GM12878 (cell line): ENCODE results near the gene CSTB. TPM values are rescaled to one million over a fixed set of nuclear protein-coding genes. Genes with fewer than 3 reads are reported as not detected.

Source experiments
- ATAC-seq: fragments of 200-7000 bp; cut with Tn5 transposase; 3 replicates; pipeline ENCODE4 v1.9.1; 2020; ENCODE audit warnings: mild to moderate bottlenecking, moderate library complexity
- BruUV-seq: library from RNA; stranded (reverse); fragments of 400-500 nt; replicated peaks from 2 replicates; lab custom pipeline; 2021; lab: Mats Ljungman, UMichigan
- CTCF ChIA-PET: fragments of 300-600 bp; sonication (Branson Sonifier 250); formaldehyde crosslinking; extraction: SDS; loops from one replicate; lab custom pipeline; 2021; ENCODE audit warnings: inconsistent platforms; lab: Yijun Ruan, JAX
- POLR2A ChIA-PET: fragments of 350-600 bp; formaldehyde crosslinking; extraction: SDS; loops from one replicate; lab custom pipeline; 2021; ENCODE audit warnings: inconsistent platforms; lab: Charles Lee
- RAD21 ChIA-PET: fragments of 300-600 bp; sonication (Branson Sonifier 250); formaldehyde crosslinking; loops from one replicate; lab custom pipeline; 2023; ENCODE audit warnings: antibody characterized with exemption; ENCODE audit not compliant: unreplicated experiment; lab: Charles Lee
- SMC1A ChIA-PET: fragments of 300-600 bp; sonication (Branson Sonifier 250); formaldehyde crosslinking; loops from one replicate; lab custom pipeline; 2023; ENCODE audit not compliant: unreplicated experiment, uncharacterized antibody; lab: Charles Lee
- DNase-seq: peaks from one replicate; pipeline ENCODE4 v3.0.0-alpha.2; 2011; ENCODE audit warnings: low read depth, low spot score
- FAIRE-seq: peaks from 3 replicates; lab custom pipeline; 2011; peaks lifted over from hg19 to GRCh38; lab: Jason Lieb, UNC
- H2AFZ ChIP-seq: 2 replicates; pipeline ENCODE4 v1.6.0; 2011; ENCODE audit warnings: low read depth, low read length, control low read depth; ENCODE audit not compliant: control insufficient read depth
- H3K27ac ChIP-seq: 2 replicates; pipeline ENCODE4 v1.5.1; 2011; ENCODE audit warnings: control low read depth; ENCODE audit not compliant: control insufficient read depth, insufficient read depth
- H3K27me3 ChIP-seq, 2 experiments: replicated peaks in 1 of 2; 2 replicates each; pipeline versions ENCODE4 v1.6.0 to v1.6.1; 2011; ENCODE audit warnings: low read length in 1 of 2; ENCODE audit not compliant: control insufficient read depth in 2 of 2, insufficient read depth in 2 of 2
- H3K36me3 ChIP-seq, 2 experiments: 2 replicates each; pipeline ENCODE4 v1.5.1; 2011; ENCODE audit warnings: low read length in 1 of 2; ENCODE audit not compliant: control insufficient read depth in 2 of 2, insufficient read depth in 2 of 2
- H3K4me1 ChIP-seq: 2 replicates; pipeline ENCODE4 v1.6.1; 2011; ENCODE audit warnings: mild to moderate bottlenecking, low read length, moderate library complexity, mixed read lengths; ENCODE audit not compliant: control insufficient read depth, insufficient read depth
- H3K4me2 ChIP-seq: 2 replicates; pipeline ENCODE4 v1.6.0; 2011; ENCODE audit warnings: control low read depth; ENCODE audit not compliant: control insufficient read depth, insufficient read depth
- H3K4me3 ChIP-seq: fragments of 200-600 bp; sonication (generic); 2 replicates; pipeline ENCODE4 v1.5.1; 2016
- H3K79me2 ChIP-seq: 2 replicates; pipeline ENCODE4 v1.6.0; 2011; ENCODE audit warnings: low read length; ENCODE audit not compliant: control insufficient read depth, insufficient read depth
- H3K9ac ChIP-seq: 2 replicates; pipeline ENCODE4 v1.8.0; 2011; ENCODE audit warnings: low read length, control low read depth, mixed read lengths; ENCODE audit not compliant: control insufficient read depth, insufficient read depth
- H3K9me3 ChIP-seq: replicated peaks from 3 replicates; pipeline ENCODE4 v1.5.1; 2011; ENCODE audit warnings: mild to moderate bottlenecking, low read length; ENCODE audit not compliant: control insufficient read depth, insufficient read depth
- H4K20me1 ChIP-seq: 2 replicates; pipeline ENCODE4 v1.6.0; 2011; ENCODE audit not compliant: control insufficient read depth, insufficient read depth
- GATAD2B ChIP-seq: fragments of 450-650 bp; conservative IDR thresholded peaks from 2 replicates; pipeline ENCODE4 v1.6.1; 2017; ENCODE audit warnings: low read depth, mild to moderate bottlenecking, moderate library complexity
- HDAC6 ChIP-seq: fragments of 200-600 bp; sonication (generic); IDR thresholded peaks from one replicate; pipeline ENCODE4 v1.8.0; 2017; ENCODE audit warnings: antibody characterized with exemption; ENCODE audit not compliant: unreplicated experiment
- PML ChIP-seq: IDR thresholded peaks from 2 replicates; pipeline ENCODE4 v1.6.1; 2012; ENCODE audit warnings: low read length, inconsistent platforms
- SIN3A ChIP-seq: IDR thresholded peaks from 2 replicates; pipeline ENCODE4 v1.6.1; 2012; ENCODE audit warnings: low read depth, low read length, improper control_type of control experiment
- SIX5 ChIP-seq: IDR thresholded peaks from 2 replicates; pipeline ENCODE4 v1.6.1; 2011; ENCODE audit warnings: mild to moderate bottlenecking, low read depth, low read length, moderate library complexity; ENCODE audit not compliant: severe bottlenecking
- STAT1 ChIP-seq: fragments of 450-650 bp; conservative IDR thresholded peaks from 2 replicates; pipeline ENCODE4 v1.6.1; 2014; ENCODE audit warnings: antibody characterized with exemption, mild to moderate bottlenecking
- ZNF384 ChIP-seq: IDR thresholded peaks from 2 replicates; pipeline ENCODE4 v1.6.1; 2012; ENCODE audit warnings: low read depth, mild to moderate bottlenecking, low read length, improper control_type of control experiment, borderline replicate concordance
- WGBS: methylation state at CpG from one replicate; pipeline ENCODE4 v1.1.6; 2016; ENCODE audit warnings: low lambda C conversion rate; ENCODE audit not compliant: insufficient replicate concordance, insufficient coverage; ENCODE audit errors: missing lambda C conversion rate; 5-methylcytosine and 5-hydroxymethylcytosine counted together
- in situ Hi-C: fragments of 300-500 bp; cut with MboI; formaldehyde crosslinking; loops from 9 replicates; pipeline ENCODE4 v1.14.3; 2018; ENCODE audit warnings: mixed read lengths
- intact Hi-C: fragments of 100-400 bp; cut with micrococcal nuclease; formaldehyde crosslinking; loops from one replicate; pipeline ENCODE4 v1.14.2; 2022; ENCODE audit not compliant: unreplicated experiment
- polyA plus RNA-seq, 11 experiments: library from polyadenylated mRNA; depleted of rRNA in 4 of 11; unstranded in 6 of 11; stranded (reverse) in 5 of 11; fragments of >200 nt; fragmentation: Nextera tagmentation in 4 of 11; fragmentation: Illumina TruSeq in 1 of 11; extraction: Ambion mirVana in 4 of 11; extraction: Trizol in 1 of 11; gene quantifications; 1 replicate in 1 of 11; 2 replicates in 10 of 11; pipeline versions ENCODE4 v1.2.1 to v1.2.3, GENCODE V29; 2011 to 2016; ENCODE audit warnings: inconsistent platforms in 2 of 11, missing spikeins in 2 of 11, low read depth in 1 of 11
- total RNA-seq, 4 experiments: library from RNA; depleted of rRNA in 3 of 4; stranded (reverse); fragments of >200 nt in 3 of 4; fragmentation: Illumina TruSeq in 1 of 4; extraction: Trizol in 1 of 4; gene quantifications; 2 replicates each; pipeline versions ENCODE4 v1.2.1 to v1.2.3, GENCODE V29; 2013 to 2021
- TF ChIP-seq, protein P1 (sequence below): IDR thresholded peaks from 2 replicates; pipeline ENCODE4 v1.6.1; 2011; ENCODE audit warnings: borderline replicate concordance, low read depth, mild to moderate bottlenecking, moderate library complexity, mixed read lengths, low read length; ENCODE audit not compliant: insufficient read depth; ENCODE audit errors: extremely low read length
- TF ChIP-seq, protein P2 (sequence below), 3 experiments: IDR thresholded peaks in 2 of 3; conservative IDR thresholded peaks in 1 of 3; 2 replicates each; pipeline ENCODE4 v1.5.1; 2011; ENCODE audit warnings: low read depth in 3 of 3, low read length in 3 of 3, mild to moderate bottlenecking in 3 of 3, control low read depth in 2 of 3, moderate library complexity in 2 of 3, inconsistent platforms in 1 of 3, mixed read lengths in 1 of 3; ENCODE audit not compliant: control insufficient read depth in 2 of 3, insufficient read depth in 1 of 3; ENCODE audit errors: extremely low read depth in 1 of 3
- TF ChIP-seq, protein P3 (sequence below): fragments of 450-650 bp; IDR thresholded peaks from 2 replicates; pipeline ENCODE4 v1.6.1; 2017; ENCODE audit warnings: mild to moderate bottlenecking, moderate library complexity

Gene CSTB
- total and polyA plus RNA-seq, 10 of the 15 experiments (the other 5 are each of a cell fraction or from before 2014, with no cell fraction given), result 12.5 to 82.7 (median 41.9) TPM

DNA sequence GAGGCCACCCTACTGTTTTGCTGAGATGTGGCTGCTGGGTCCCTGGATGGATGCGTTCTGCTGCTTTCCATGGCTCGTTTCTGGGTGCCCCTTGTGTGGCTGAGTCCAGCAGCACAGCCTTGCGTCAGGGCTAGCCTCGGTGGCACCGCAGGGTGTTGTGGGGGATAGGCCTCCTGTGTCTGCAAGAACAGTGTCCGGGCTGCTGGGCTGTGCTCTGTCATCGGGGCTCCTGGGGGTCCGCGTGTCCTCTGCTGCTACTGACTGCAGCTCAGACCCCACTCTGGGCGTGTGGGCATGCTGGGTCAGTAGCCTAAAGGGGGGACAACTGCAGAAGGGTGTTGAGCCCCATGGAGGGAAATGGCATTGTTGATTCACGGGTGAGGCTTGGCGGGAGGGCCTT lies 18.2 kb upstream of the CSTB start:
- CTCF ChIA-PET, result no interaction called here
- peaks cover 31 to 54% of the 10 kb centered on the region in 2 experiments for H3K36me3 ChIP-seq
- no TSS peak for BruUV-seq
- H2AFZ ChIP-seq, result no peak overlapping the region
- in situ Hi-C loops (no loop called here), intact Hi-C loops (no loop called here)
- H3K27me3 ChIP-seq, result no peaks in the 10 kb centered on the region
- DNase-seq (no peak), ATAC-seq (no peak), FAIRE-seq (no peak)
- H4K20me1 ChIP-seq, result no peaks in the 10 kb centered on the region
- SMC1A ChIA-PET, result no interaction called here
- H3K9me3 ChIP-seq, result no peaks in the 10 kb centered on the region
- H3K27ac ChIP-seq, result no peak overlapping the region
- no peak for TF ChIP-seq GATAD2B
- TF ChIP-seq SIN3A, result no peak
- TF ChIP-seq, protein P1, sequence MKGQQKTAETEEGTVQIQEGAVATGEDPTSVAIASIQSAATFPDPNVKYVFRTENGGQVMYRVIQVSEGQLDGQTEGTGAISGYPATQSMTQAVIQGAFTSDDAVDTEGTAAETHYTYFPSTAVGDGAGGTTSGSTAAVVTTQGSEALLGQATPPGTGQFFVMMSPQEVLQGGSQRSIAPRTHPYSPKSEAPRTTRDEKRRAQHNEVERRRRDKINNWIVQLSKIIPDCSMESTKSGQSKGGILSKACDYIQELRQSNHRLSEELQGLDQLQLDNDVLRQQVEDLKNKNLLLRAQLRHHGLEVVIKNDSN, result no peak
- H3K4me1 ChIP-seq, result 0 out of 2 replicates have a peak, but pooled peaks cover 3% of the 10 kb centered on the region
- H3K4me2 ChIP-seq, result no peak overlapping the region
- no peak overlapping the region for H3K4me3 ChIP-seq
- WGBS, result 97% methylated on average over 12 of the region's 12 CpGs
- RAD21 ChIA-PET, result no interaction called here
- POLR2A ChIA-PET, result no interaction called here
- H3K79me2 ChIP-seq, result peaks cover 43% of the 10 kb centered on the region
- H3K9ac ChIP-seq, result no peak overlapping the region

DNA sequence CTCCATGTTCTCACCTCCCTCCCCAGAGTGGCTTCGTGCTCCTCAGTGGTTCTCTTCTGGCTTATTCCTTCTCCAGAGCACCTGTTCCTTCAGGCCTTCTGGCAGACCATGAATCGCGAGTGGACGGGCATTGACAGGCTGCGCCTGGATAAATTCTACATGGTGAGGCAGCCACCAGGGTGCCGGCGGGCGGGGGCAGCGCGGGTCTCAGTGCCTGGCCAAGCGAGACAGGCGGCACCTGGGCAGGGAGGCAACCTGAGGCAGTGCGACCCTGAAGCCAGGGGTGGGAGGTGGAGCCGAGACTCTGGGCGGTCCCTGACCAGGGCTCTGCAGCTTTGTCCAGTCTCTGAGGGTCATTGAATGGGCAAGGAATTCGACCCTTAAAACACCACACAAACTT lies 17.1 kb upstream of the CSTB start:
- peaks cover 43% of the 10 kb centered on the region for H3K79me2 ChIP-seq
- H3K27me3 ChIP-seq, result no peaks in the 10 kb centered on the region
- no peak overlapping the region for H2AFZ ChIP-seq
- H3K9ac ChIP-seq, result no peak overlapping the region
- H3K9me3 ChIP-seq, result no peaks in the 10 kb centered on the region
- no peak for ATAC-seq
- 96% methylated on average over 11 of the region's 16 CpGs for WGBS
- RAD21 ChIA-PET, result no interaction called here
- H3K4me2 ChIP-seq, result no peak overlapping the region
- POLR2A ChIA-PET, result no interaction called here
- H3K36me3 ChIP-seq, result peaks cover 25 to 43% of the 10 kb centered on the region in 2 experiments; a peak in 3 of 4 replicates
- no peak for FAIRE-seq
- CTCF ChIA-PET, result no interaction called here
- intact Hi-C loops (no loop called here), in situ Hi-C loops (no loop called here)
- SMC1A ChIA-PET, result no interaction called here
- H3K27ac ChIP-seq, result no peak overlapping the region
- 0 out of 2 replicates have a peak, but pooled peaks cover 3% of the 10 kb centered on the region for H3K4me1 ChIP-seq
- DNase-seq, result no peak
- no TSS peak for BruUV-seq
- H4K20me1 ChIP-seq, result no peaks in the 10 kb centered on the region
- no peak overlapping the region for H3K4me3 ChIP-seq
- TF ChIP-seq STAT1 (no peak), HDAC6 (no peak), PML (no peak), SIX5 (no peak), ZNF384 (no peak)
- TF ChIP-seq, protein P2, sequence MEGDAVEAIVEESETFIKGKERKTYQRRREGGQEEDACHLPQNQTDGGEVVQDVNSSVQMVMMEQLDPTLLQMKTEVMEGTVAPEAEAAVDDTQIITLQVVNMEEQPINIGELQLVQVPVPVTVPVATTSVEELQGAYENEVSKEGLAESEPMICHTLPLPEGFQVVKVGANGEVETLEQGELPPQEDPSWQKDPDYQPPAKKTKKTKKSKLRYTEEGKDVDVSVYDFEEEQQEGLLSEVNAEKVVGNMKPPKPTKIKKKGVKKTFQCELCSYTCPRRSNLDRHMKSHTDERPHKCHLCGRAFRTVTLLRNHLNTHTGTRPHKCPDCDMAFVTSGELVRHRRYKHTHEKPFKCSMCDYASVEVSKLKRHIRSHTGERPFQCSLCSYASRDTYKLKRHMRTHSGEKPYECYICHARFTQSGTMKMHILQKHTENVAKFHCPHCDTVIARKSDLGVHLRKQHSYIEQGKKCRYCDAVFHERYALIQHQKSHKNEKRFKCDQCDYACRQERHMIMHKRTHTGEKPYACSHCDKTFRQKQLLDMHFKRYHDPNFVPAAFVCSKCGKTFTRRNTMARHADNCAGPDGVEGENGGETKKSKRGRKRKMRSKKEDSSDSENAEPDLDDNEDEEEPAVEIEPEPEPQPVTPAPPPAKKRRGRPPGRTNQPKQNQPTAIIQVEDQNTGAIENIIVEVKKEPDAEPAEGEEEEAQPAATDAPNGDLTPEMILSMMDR (IDR thresholded peaks at IDR 0.05 in 2 of 3, conservative IDR thresholded peaks at IDR 0.05 in 1 of 3; ENCODE audit: control insufficient read depth in 2 of 3, extremely low read depth in 1 of 3, insufficient read depth in 1 of 3, low read depth in 3 of 3, low read length in 3 of 3), result no peak
- TF ChIP-seq, protein P3, sequence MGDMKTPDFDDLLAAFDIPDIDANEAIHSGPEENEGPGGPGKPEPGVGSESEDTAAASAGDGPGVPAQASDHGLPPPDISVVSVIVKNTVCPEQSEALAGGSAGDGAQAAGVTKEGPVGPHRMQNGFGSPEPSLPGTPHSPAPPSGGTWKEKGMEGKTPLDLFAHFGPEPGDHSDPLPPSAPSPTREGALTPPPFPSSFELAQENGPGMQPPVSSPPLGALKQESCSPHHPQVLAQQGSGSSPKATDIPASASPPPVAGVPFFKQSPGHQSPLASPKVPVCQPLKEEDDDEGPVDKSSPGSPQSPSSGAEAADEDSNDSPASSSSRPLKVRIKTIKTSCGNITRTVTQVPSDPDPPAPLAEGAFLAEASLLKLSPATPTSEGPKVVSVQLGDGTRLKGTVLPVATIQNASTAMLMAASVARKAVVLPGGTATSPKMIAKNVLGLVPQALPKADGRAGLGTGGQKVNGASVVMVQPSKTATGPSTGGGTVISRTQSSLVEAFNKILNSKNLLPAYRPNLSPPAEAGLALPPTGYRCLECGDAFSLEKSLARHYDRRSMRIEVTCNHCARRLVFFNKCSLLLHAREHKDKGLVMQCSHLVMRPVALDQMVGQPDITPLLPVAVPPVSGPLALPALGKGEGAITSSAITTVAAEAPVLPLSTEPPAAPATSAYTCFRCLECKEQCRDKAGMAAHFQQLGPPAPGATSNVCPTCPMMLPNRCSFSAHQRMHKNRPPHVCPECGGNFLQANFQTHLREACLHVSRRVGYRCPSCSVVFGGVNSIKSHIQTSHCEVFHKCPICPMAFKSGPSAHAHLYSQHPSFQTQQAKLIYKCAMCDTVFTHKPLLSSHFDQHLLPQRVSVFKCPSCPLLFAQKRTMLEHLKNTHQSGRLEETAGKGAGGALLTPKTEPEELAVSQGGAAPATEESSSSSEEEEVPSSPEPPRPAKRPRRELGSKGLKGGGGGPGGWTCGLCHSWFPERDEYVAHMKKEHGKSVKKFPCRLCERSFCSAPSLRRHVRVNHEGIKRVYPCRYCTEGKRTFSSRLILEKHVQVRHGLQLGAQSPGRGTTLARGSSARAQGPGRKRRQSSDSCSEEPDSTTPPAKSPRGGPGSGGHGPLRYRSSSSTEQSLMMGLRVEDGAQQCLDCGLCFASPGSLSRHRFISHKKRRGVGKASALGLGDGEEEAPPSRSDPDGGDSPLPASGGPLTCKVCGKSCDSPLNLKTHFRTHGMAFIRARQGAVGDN, result no peak
